Muscle of leg (tissue), 11 donors: ENCODE measurements around the gene INO80E. TPM values are rescaled to one million over a fixed set of nuclear protein-coding genes. Genes with fewer than 3 reads are reported as not detected.
"Not testable (repeated sequence)": the region's sequence is repeated elsewhere in the genome, so short reads cannot be mapped to it uniquely, and the experiment has no call there.

Source experiments
- DNase-seq: peaks from one replicate; pipeline ENCODE4 v3.0.0; 2013
- H3K27ac ChIP-seq: one replicate; pipeline ENCODE4 v1.5.1; 2013; ENCODE audit warnings: mild to moderate bottlenecking, low read length, control low read depth
- H3K27me3 ChIP-seq: one replicate; pipeline ENCODE4 v1.6.1; 2013; ENCODE audit warnings: low read length; ENCODE audit not compliant: control insufficient read depth, insufficient read depth
- H3K36me3 ChIP-seq: one replicate; pipeline ENCODE4 v1.6.1; 2013; ENCODE audit warnings: low read length; ENCODE audit not compliant: control insufficient read depth, insufficient read depth
- H3K4me1 ChIP-seq: one replicate; pipeline ENCODE4 v1.6.1; 2013; ENCODE audit warnings: low read length; ENCODE audit not compliant: control insufficient read depth, insufficient read depth
- H3K4me3 ChIP-seq: one replicate; pipeline ENCODE4 v1.5.1; 2013; ENCODE audit warnings: low read length, control low read depth
- H3K9me3 ChIP-seq: replicated peaks from 2 replicates; pipeline ENCODE4 v1.6.1; 2013; ENCODE audit warnings: low read depth, low read length; ENCODE audit not compliant: control insufficient read depth
- WGBS: methylation state at CpG from one replicate; pipeline ENCODE4 v1.1.5; 2013; ENCODE audit warnings: missing lambda C conversion rate; ENCODE audit not compliant: insufficient coverage; 5-methylcytosine and 5-hydroxymethylcytosine counted together
- polyA plus RNA-seq, 8 donors: library from polyadenylated mRNA; unstranded; fragments of 120-200 nt; gene quantifications; one replicate each; pipeline versions ENCODE4 v1.2.1 to v1.2.3, GENCODE V29; 2013; ENCODE audit warnings: inconsistent platforms in 1 of 8, low replicate concordance in 1 of 8; ENCODE audit not compliant: insufficient read length in 8 of 8, insufficient read depth in 1 of 8
- total RNA-seq: library from RNA; stranded (reverse); fragments of 120-200 nt; gene quantifications from one replicate; pipeline ENCODE4 v1.2.4, GENCODE V29; 2013

Gene INO80E
- total and polyA plus RNA-seq, 9 donors, result 29.5 to 41.8 (median 36.3) TPM

- DNase-seq, result no peak
- H3K4me1 ChIP-seq, result peaks cover 28% of the 10 kb centered on the region
- no peak within 1 kb of the TSS for H3K27ac ChIP-seq
- WGBS, result 3% methylated on average over 16 of the region's 27 CpGs
- no peaks in the 10 kb centered on the region for H3K9me3 ChIP-seq
- H3K4me3 ChIP-seq, result no peak within 1 kb of the TSS
- peaks cover 63% of the 10 kb centered on the region for H3K27me3 ChIP-seq
- no peaks in the 10 kb centered on the region for H3K36me3 ChIP-seq
Observed at GRCh38 chr16:30030841-30031413, 34.9 kb downstream of the INO80E start, which contains the start of gene TLCD3B. TSS of gene TLCD3B (minus strand) at chr16:30031271. CDS start at chr16:30030527, 744 bp downstream.

GRCh38 chr16:30031477-30031918 lies 35.5 kb downstream of the INO80E start:
- no peak for DNase-seq
- H3K9me3 ChIP-seq, result no peaks in the 10 kb centered on the region
- 10% methylated on average over 2 of the region's 11 CpGs for WGBS
- no peaks in the 10 kb centered on the region for H3K36me3 ChIP-seq
- no peak overlapping the region for H3K27ac ChIP-seq
- H3K27me3 ChIP-seq, result peaks cover 66% of the 10 kb centered on the region
- H3K4me1 ChIP-seq, result peaks cover 28% of the 10 kb centered on the region
- no peak overlapping the region for H3K4me3 ChIP-seq

- Histone ChIP-seq H3K4me3 (no peak overlapping the region), H3K4me1 (peaks cover 28% of the 10 kb centered on the region), H3K36me3 (no peaks in the 10 kb centered on the region), H3K27ac (no peak overlapping the region), H3K27me3 (peaks cover 64% of the 10 kb centered on the region), H3K9me3 (no peaks in the 10 kb centered on the region)
- peak; percentile 49 for DNase-seq
- 7% methylated on average over 5 of the region's 12 CpGs for WGBS
Observed at GRCh38 chr16:30032083-30032819, 36.2 kb downstream of the INO80E start.

- no peaks in the 10 kb centered on the region for H3K9me3 ChIP-seq
- H3K4me1 ChIP-seq, result peaks cover 22% of the 10 kb centered on the region
- H3K4me3 ChIP-seq, result no peak overlapping the region
- peaks cover 55% of the 10 kb centered on the region for H3K27me3 ChIP-seq
- H3K36me3 ChIP-seq, result no peaks in the 10 kb centered on the region
- 76% methylated on average over 6 of the region's 7 CpGs for WGBS
- no peak overlapping the region for H3K27ac ChIP-seq
- no peak for DNase-seq
Observed at GRCh38 chr16:30033270-30033669, 37.2 kb downstream of the INO80E start.

- DNase-seq, result no peak
- Histone ChIP-seq H3K4me1 (no peaks in the 10 kb centered on the region), H3K4me3 (no peak overlapping the region), H3K9me3 (no peaks in the 10 kb centered on the region), H3K27ac (no peak overlapping the region), H3K36me3 (no peaks in the 10 kb centered on the region), H3K27me3 (peaks cover 5% of the 10 kb centered on the region)
- 84% methylated on average over 5 of the region's 5 CpGs for WGBS
Observed at GRCh38 chr16:30040221-30040620, 44.2 kb downstream of the INO80E start.

- H3K27ac ChIP-seq, H3K4me3 ChIP-seq, H3K4me1 ChIP-seq, H3K36me3 ChIP-seq, H3K27me3 ChIP-seq, DNase-seq, H3K9me3 ChIP-seq: not testable (repeated sequence)
- 100% methylated on average over 1 of the region's 5 CpGs for WGBS
Observed at GRCh38 chr16:30040690-30041089, 44.6 kb downstream of the INO80E start.

- no peaks in the 10 kb centered on the region for H3K4me1 ChIP-seq
- DNase-seq, result peak; percentile 63
- H3K36me3 ChIP-seq, result no peaks in the 10 kb centered on the region
- no peak overlapping the region for H3K27ac ChIP-seq
- WGBS, result no CpG with 5 or more reads among the region's 5 CpGs
- no peaks in the 10 kb centered on the region for H3K9me3 ChIP-seq
- H3K27me3 ChIP-seq, result no peaks in the 10 kb centered on the region
- no peak overlapping the region for H3K4me3 ChIP-seq
Observed at GRCh38 chr16:30041841-30042240, 45.8 kb downstream of the INO80E start.

GRCh38 chr16:30046178-30046577 lies 50.1 kb downstream of the INO80E start:
- no peak overlapping the region for H3K27ac ChIP-seq
- no peaks in the 10 kb centered on the region for H3K27me3 ChIP-seq
- H3K4me3 ChIP-seq, result no peak overlapping the region
- 53% methylated on average over 2 of the region's 8 CpGs for WGBS
- H3K4me1 ChIP-seq, result no peaks in the 10 kb centered on the region
- DNase-seq, result no peak
- H3K9me3 ChIP-seq, result no peaks in the 10 kb centered on the region
- H3K36me3 ChIP-seq, result no peaks in the 10 kb centered on the region

- no peaks in the 10 kb centered on the region for H3K36me3 ChIP-seq
- no peaks in the 10 kb centered on the region for H3K4me1 ChIP-seq
- no peak overlapping the region for H3K4me3 ChIP-seq
- H3K9me3 ChIP-seq, result no peaks in the 10 kb centered on the region
- no peaks in the 10 kb centered on the region for H3K27me3 ChIP-seq
- H3K27ac ChIP-seq, result no peak overlapping the region
- no peak for DNase-seq
- WGBS, result no CpG with 5 or more reads among the region's 1 CpG
Observed at GRCh38 chr16:30046588-30046987, 50.5 kb downstream of the INO80E start.

- WGBS, result 91% methylated on average over 5 of the region's 8 CpGs
Observed at GRCh38 chr16:30049871-30050270, 53.8 kb downstream of the INO80E start.

More at GRCh38 chr16:30049871-30050270, 53.8 kb downstream of the INO80E start:
- Histone ChIP-seq H3K4me3 (no peak overlapping the region), H3K4me1 (peaks cover 18% of the 10 kb centered on the region), H3K27ac (no peak overlapping the region), H3K9me3 (no peaks in the 10 kb centered on the region), H3K27me3 (no peaks in the 10 kb centered on the region), H3K36me3 (no peaks in the 10 kb centered on the region)
- DNase-seq, result no peak
